B cell (primary cell): ENCODE results near the gene PTPN20.

Experiments
- CTCF ChIP-seq: fragments of 200-600 bp; IDR thresholded peaks from one replicate; pipeline ENCODE4 v1.8.0; 2022; ENCODE audit warnings: antibody characterized with exemption, mild to moderate bottlenecking
- EZH2 ChIP-seq: IDR thresholded peaks from 2 replicates; pipeline ENCODE4 v1.6.1; 2012; ENCODE audit warnings: borderline replicate concordance, low read depth, mild to moderate bottlenecking, moderate library complexity, low read length; ENCODE audit not compliant: insufficient read depth, poor library complexity, severe bottlenecking

DNA sequence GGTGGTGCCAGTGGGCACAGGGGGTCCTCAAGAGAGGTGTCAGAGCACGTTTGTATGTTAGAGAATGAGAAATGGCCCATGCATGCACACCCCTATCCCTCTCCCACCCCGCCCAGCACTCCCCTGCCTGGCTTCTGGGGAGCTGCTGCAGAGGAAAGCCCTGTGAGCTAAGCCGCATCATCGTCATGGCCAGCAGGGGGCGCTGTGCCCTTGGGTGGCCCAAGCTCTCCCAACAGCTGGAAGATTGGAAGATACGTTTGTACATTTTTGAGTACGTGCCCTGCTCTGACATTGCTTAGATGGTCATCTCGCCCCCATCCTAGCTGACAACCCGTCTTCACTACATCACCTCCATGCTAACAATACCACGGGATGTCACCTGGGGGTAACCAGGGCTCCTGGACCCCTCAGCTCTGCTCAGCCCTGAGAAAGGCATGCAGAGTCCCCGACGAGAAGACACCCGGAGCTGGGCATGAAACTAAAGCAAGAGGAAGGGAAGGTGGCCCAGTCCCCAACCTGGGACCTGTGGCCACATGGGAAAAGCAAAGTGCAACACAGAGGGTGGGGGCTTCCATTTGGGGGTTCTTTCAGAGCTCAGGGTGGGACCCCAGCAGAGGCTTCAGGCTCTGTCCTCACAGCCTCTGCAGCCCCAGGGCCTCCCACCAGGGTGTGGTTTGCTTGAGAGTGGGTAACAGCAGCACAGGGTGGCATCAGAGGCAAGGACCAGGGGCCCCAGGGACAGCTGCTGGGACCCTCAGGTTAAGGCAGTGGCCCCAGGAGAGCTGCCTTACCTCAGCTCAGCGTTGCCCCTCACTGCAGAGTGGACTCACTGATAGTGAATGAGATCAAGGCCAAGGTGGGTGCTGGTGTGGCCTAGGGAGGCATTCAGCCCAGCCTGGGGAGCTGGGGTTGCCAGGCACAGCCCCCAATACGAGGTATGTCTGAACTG lies 136.6 kb downstream of the PTPN20 start:
- TF ChIP-seq CTCF (peak; percentile 80), EZH2 (no peak)
